ENCODE data around the gene IQSEC1.

Gene IQSEC1

DNA sequence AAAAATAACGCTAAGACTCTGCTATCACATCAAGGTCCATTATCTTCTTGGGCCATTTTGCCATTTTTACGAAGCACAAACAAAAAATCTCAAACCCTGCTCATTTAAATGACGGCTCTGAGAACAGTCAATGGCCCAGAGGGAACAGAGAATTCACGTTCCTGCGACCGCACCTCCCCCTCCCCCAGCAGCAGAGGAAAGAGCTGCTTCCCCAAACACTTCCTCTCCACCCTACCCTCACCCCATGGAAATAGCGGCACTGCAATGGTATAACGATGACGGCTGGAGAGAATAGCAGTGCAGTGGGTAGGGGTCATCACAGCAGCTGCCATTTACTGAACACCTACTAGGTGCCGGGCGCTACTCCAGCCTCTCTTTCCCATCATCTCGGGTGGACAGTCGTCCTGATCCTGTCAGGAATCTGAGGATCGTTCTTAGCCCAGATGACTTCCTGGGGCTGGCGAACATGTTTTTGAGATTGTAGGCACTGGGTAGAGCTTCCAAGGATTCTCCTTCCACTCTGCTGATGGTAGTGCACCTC is 113.3 kb downstream of the IQSEC1 start:
- TF ChIP-seq, protein P1, sequence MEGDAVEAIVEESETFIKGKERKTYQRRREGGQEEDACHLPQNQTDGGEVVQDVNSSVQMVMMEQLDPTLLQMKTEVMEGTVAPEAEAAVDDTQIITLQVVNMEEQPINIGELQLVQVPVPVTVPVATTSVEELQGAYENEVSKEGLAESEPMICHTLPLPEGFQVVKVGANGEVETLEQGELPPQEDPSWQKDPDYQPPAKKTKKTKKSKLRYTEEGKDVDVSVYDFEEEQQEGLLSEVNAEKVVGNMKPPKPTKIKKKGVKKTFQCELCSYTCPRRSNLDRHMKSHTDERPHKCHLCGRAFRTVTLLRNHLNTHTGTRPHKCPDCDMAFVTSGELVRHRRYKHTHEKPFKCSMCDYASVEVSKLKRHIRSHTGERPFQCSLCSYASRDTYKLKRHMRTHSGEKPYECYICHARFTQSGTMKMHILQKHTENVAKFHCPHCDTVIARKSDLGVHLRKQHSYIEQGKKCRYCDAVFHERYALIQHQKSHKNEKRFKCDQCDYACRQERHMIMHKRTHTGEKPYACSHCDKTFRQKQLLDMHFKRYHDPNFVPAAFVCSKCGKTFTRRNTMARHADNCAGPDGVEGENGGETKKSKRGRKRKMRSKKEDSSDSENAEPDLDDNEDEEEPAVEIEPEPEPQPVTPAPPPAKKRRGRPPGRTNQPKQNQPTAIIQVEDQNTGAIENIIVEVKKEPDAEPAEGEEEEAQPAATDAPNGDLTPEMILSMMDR (IDR thresholded peaks at IDR 0.05) = no peak

DNA sequence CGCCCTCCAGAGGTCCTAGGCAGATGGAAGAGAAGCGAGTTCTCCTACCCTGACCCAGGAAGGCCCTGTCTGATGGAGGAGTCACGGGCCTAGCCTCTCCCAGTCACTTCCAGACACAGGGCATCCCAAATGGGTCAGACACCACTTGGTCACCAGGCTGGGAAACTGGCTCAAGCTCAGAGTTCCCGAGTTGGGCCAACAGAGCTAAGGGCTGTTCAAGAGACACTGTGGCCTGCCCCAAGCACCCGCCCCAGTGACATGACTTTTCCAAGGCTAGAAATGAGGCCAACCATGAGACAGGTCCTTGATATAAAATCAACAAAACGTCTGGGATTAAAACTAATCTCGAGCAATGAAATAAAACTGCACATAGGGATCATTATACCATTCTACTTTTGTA is 113.8 kb downstream of the IQSEC1 start:
- TF ChIP-seq, protein P1 (IDR thresholded peaks at IDR 0.05) = no peak

DNA sequence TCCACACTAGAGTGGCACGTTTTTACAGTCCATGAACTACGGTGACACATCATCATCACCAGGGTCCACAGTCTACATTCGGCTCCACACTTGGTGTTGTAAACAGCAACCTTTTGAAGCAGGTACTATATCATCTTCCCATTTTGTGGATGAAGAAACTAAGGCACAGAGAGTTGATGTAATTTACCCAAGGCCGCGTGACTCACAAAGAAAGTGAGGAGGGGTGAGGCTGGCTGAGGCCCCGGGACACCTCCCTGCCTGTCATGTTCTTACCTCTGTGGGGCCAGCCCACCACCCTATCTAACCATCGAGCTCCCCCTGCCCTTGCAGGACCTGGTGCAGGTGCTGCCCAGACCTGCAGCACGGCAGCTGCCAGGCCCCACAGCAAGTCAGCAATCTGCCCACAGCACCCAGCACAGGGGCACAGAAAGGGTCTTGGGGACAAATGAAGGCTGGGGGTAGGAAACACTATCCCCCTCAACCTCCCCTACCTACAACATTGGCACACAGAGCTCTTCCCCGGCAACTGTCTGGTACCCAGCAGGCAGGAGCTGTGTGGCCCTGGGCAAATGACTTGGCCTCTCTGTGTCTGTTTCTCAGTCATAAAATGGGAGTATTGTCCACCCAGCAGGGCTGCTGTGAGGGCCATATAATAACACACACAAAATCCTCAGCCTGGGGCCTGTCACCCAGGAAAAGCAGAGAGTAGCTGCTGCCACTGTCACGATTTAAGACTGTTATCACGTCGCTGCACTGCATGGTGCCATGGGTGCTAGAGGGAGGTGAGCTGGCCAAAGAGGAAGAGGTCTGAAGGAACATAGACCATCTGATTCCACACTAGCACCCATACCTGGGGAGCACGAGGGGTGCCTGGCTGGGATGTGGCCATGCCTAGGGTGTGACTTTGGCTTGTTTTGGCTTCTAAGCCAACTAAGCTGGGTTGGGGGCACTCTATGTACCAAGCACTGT is 115.1 kb downstream of the IQSEC1 start:
- TF ChIP-seq, protein P1 (IDR thresholded peaks at IDR 0.05) = no peak

DNA sequence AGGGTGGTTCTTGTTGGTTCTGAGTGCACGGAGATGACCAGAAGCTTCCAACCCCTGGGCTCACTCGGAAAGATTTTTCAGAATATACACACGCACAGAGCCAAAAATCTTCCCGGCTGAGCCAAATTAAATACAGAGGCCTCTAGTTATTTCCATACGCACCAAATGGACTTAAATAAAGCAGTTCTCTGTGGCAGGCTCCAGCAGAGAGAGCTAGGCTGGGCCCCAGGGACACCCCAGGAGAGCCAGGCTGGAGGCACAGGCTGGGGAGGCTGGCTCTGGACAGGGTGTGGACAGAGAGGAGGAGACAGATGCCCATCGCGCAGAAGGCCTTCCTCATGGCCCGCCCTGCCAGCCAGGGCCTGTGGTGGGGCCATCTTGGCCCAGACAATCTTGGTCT is 115.9 kb downstream of the IQSEC1 start:
- TF ChIP-seq, protein P1 (IDR thresholded peaks at IDR 0.05) = no peak

DNA sequence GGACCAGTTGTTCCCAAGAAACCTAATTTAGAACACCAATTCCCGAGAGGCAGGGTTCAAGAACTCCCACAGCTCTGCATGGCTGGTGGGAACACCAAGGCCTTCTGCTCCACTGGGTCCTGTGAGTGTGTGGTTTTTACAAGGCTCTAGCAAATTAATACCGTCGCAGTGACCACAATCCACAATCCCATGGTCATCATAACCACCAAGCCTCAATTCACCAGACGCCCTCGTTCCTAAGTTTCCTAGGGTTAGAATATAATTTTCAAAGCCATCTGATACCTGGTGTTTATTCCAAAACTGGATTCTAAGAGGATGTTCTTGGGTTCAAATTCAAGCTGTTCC is 116.9 kb downstream of the IQSEC1 start:
- TF ChIP-seq, protein P1 (IDR thresholded peaks at IDR 0.05) = no peak

DNA sequence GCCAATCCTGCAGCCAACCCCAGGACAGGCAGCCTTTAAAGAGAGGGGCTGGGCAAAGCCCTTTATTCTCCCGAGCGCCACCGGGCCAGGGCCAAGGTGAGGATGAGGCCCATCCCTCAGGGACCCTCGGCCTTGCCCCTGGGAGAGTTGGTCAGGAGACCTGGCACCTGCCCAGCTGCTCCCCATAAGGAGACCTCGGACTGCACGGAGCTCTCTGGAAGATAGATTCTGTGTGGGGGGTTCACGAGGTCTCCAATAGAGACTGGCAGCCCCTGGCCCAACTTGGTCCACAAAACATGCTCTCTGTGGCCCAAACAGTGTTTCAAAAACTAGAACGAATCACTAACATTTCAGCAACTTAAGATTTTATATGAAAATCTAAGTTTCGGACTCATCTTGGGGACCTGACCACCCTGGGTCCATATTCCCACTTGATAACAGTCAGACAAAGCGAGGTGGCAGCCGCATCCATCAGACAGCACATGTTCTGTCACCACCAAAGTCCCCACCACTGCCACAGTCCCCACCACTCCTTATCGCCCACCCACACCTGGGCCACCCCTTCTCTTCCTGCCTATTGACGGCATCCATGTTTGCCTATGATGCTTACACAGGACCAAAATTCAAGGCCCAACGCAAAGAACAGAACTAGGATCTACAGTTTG is 117.4 kb downstream of the IQSEC1 start:
- TF ChIP-seq, protein P1 (IDR thresholded peaks at IDR 0.05) = no peak

DNA sequence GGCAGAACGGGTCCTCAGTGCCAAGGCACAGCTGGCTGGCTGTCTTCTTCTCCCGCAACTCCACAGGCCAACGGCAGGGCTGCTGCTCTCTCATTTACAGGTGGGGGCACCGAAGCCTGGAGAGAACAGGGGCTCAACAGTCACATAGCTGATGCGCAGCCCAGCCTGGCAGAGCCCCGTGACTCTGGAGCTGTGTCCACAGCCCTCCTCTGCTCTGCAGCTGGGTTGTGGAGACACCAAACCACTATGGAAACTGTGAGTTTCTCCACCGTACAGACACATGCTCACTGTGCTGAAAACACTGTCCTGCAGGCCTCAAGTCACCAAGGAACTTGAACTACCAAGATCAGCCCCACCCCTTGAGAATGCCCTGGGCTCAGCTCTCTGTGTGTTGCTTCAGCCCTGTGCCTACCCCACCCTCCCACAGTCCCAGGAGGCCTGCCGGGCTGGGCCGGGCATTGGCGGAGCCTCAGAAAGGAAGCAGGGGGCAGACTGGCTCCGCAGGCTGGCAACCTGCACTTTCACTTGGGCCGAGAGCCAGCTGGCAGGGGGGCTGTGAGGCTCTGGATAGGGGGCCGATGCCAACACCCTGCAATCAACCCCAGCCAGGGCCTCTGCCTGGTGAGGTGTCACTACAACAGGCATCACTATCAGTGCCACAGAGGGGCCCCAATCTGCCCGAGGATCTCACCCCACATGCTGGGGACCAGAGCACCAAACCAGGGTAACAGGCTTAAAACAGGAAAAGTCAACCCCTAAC is 118.2 kb downstream of the IQSEC1 start:
- TF ChIP-seq, protein P1 (IDR thresholded peaks at IDR 0.05) = no peak
